Esophagus muscularis mucosa (tissue), 4 donors: ENCODE results near the gene TDRD1. TPM values are rescaled to one million over a fixed set of nuclear protein-coding genes. Genes with fewer than 3 reads are reported as not detected.

Source experiments
- DNase-seq: peaks from one replicate; pipeline ENCODE4 v3.0.0-alpha.2; 2017; ENCODE audit errors: extremely low spot score
- H3K27ac ChIP-seq, 4 donors: fragments of 200-600 bp; sonication (generic); replicated peaks in 1 of 4; 1 replicate in 3 of 4; 2 replicates in 1 of 4; pipeline ENCODE4 v1.5.1; 2016 to 2019; ENCODE audit warnings: mild to moderate bottlenecking in 1 of 4
- H3K27me3 ChIP-seq, 4 donors: fragments of 200-600 bp; sonication (generic); one replicate each; pipeline versions ENCODE4 v1.5.1 to v1.6.0; 2016 to 2019
- H3K36me3 ChIP-seq, 4 donors: fragments of 200-600 bp; sonication (generic); one replicate each; pipeline ENCODE4 v1.5.1; 2016 to 2019
- H3K4me1 ChIP-seq, 4 donors: fragments of 200-600 bp; sonication (generic); one replicate each; pipeline ENCODE4 v1.5.1; 2016 to 2019
- H3K4me3 ChIP-seq, 4 donors: fragments of 200-600 bp; sonication (generic); 1 replicate in 2 of 4; 2 replicates in 2 of 4; pipeline ENCODE4 v1.5.1; 2016 to 2019; ENCODE audit warnings: mild to moderate bottlenecking in 4 of 4, moderate library complexity in 1 of 4
- H3K9me3 ChIP-seq, 4 donors: fragments of 200-600 bp; sonication (generic); 1 replicate in 3 of 4; 2 replicates in 1 of 4; pipeline ENCODE4 v1.5.1; 2016 to 2019
- EP300 ChIP-seq: sonication (generic); formaldehyde crosslinking; IDR thresholded peaks from one replicate; pipeline ENCODE4 v1.6.1; 2017; ENCODE audit warnings: antibody characterized with exemption
- POLR2A ChIP-seq: fragments of 450-650 bp; IDR thresholded peaks from one replicate; pipeline ENCODE4 v1.6.1; 2017; ENCODE audit warnings: antibody characterized with exemption, moderate library complexity, mild to moderate bottlenecking, low read depth
- POLR2AphosphoS5 ChIP-seq, 2 donors: sonication (generic); formaldehyde crosslinking; IDR thresholded peaks; one replicate each; pipeline ENCODE4 v1.6.1; 2017; ENCODE audit warnings: antibody characterized with exemption in 2 of 2
- WGBS: methylation state at CpG from one replicate; pipeline ENCODE4 v1.1.5; 2018; 5-methylcytosine and 5-hydroxymethylcytosine counted together
- intact Hi-C: fragments of 100-400 bp; cut with DNase I; formaldehyde crosslinking; loops from one replicate; pipeline ENCODE4 v1.15.1; 2023
- total RNA-seq, 4 donors: library from RNA; depleted of rRNA; stranded (reverse); fragments of >200 nt; gene quantifications; one replicate each; pipeline versions ENCODE4 v1.1.0 to v1.2.1, GENCODE V29; 2016
- TF ChIP-seq, protein P1 (sequence below), 3 experiments: fragments of 200-600 bp in 2 of 3; fragments of 450-650 bp in 1 of 3; sonication (generic) in 2 of 3; IDR thresholded peaks; one replicate each; pipeline ENCODE4 v1.5.1; 2017 to 2019; ENCODE audit warnings: antibody characterized with exemption in 3 of 3, mild to moderate bottlenecking in 2 of 3, moderate library complexity in 1 of 3

TDRD1 gene
- total RNA-seq, 4 donors from 2014 or later, result 0.11 to 0.42 (median 0.13) TPM; not detected in 1

DNA sequence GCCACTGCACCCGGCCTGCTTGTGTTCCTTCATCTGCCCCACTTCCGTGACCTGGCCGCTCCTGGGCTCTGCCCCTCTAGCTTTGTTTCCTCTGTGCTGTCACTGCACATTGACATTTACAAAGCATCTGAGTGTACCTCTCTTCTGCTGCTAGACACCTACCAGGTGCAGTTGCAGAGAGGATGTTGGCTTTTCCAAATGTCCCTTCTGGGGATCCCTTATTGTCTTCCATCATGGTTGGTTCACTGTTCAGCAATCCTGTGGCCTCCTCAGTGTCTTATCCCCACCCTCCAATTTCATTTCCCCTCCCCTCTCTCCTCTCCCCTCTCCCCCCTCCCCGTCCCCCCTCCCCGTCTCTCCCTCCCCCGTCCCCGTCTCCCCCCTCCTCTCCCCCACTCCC lies 73.7 kb downstream of the TDRD1 start:
- no peak overlapping the region for H3K4me3 ChIP-seq
- peaks cover 0 to 7% (median 3%) of the 10 kb centered on the region in 4 donors for H3K4me1 ChIP-seq
- H3K27me3 ChIP-seq, result peaks cover 0 to 7% (median 0%) of the 10 kb centered on the region in 4 donors
- TF ChIP-seq, protein P1, sequence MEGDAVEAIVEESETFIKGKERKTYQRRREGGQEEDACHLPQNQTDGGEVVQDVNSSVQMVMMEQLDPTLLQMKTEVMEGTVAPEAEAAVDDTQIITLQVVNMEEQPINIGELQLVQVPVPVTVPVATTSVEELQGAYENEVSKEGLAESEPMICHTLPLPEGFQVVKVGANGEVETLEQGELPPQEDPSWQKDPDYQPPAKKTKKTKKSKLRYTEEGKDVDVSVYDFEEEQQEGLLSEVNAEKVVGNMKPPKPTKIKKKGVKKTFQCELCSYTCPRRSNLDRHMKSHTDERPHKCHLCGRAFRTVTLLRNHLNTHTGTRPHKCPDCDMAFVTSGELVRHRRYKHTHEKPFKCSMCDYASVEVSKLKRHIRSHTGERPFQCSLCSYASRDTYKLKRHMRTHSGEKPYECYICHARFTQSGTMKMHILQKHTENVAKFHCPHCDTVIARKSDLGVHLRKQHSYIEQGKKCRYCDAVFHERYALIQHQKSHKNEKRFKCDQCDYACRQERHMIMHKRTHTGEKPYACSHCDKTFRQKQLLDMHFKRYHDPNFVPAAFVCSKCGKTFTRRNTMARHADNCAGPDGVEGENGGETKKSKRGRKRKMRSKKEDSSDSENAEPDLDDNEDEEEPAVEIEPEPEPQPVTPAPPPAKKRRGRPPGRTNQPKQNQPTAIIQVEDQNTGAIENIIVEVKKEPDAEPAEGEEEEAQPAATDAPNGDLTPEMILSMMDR (IDR thresholded peaks at IDR 0.05), result no peak
- TF ChIP-seq EP300 (no peak), POLR2A (no peak), POLR2AphosphoS5 (IDR thresholded peaks at IDR 0.05) (no peak)
- no peak for DNase-seq
- no peak overlapping the region for H3K27ac ChIP-seq
- H3K9me3 ChIP-seq, result no peaks in the 10 kb centered on the region
- WGBS, result 97% methylated on average over 3 of the region's 7 CpGs
- intact Hi-C loops, result no loop called here
- H3K36me3 ChIP-seq, result no peaks in the 10 kb centered on the region

DNA sequence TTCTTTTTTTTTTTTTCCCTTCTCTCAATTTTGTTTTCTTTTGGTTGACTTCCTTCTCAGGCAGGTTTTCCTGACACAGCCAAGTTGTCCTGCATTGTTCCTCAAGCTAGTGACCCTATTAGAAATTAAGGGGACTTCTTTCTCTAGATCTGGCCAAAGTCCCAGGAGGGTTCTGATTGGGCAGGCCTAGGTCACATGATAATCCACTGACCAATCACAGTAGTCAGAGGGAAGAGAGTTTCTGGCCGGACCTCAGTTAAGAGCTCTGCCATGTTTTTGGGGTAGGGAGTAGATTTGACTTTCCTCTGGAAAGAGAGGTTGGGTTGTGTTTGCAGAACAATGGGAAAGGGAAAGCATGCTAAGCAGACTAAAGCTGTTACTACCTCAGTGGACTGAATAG lies 76.1 kb downstream of the TDRD1 start:
- intact Hi-C loops, result no loop called here
- peaks cover 0 to 9% (median 5%) of the 10 kb centered on the region in 4 donors for H3K4me1 ChIP-seq
- H3K9me3 ChIP-seq, result no peaks in the 10 kb centered on the region
- 100% methylated on average over 1 of the region's 1 CpG for WGBS
- no peak overlapping the region for H3K4me3 ChIP-seq
- H3K27me3 ChIP-seq, result peaks cover 0 to 7% (median 0%) of the 10 kb centered on the region in 4 donors
- no peak overlapping the region for H3K27ac ChIP-seq
- DNase-seq, result no peak
- H3K36me3 ChIP-seq, result no peaks in the 10 kb centered on the region
- no peak for TF ChIP-seq POLR2A
- no peak for TF ChIP-seq POLR2AphosphoS5 (IDR thresholded peaks at IDR 0.05)
- TF ChIP-seq EP300, result no peak
- TF ChIP-seq, protein P1 (IDR thresholded peaks at IDR 0.05), result no peak

- no peak overlapping the region for H3K4me3 ChIP-seq
- intact Hi-C loops, result no loop called here
- WGBS, result 90% methylated on average over 12 of the region's 12 CpGs
- TF ChIP-seq POLR2AphosphoS5 (IDR thresholded peaks at IDR 0.05) (no peak), POLR2A (no peak), EP300 (no peak)
- TF ChIP-seq, protein P1 (IDR thresholded peaks at IDR 0.05), result no peak
- H3K36me3 ChIP-seq, result no peaks in the 10 kb centered on the region
- no peak overlapping the region for H3K27ac ChIP-seq
- H3K4me1 ChIP-seq, result peaks cover 0 to 14% (median 9%) of the 10 kb centered on the region in 4 donors
- no peaks in the 10 kb centered on the region for H3K9me3 ChIP-seq
- peaks cover 0 to 3% (median 0%) of the 10 kb centered on the region in 4 donors for H3K27me3 ChIP-seq
- DNase-seq, result no peak
Measured at GRCh38 chr10:114256008-114256765, 77.0 kb downstream of the TDRD1 start.

- TF ChIP-seq POLR2AphosphoS5 (IDR thresholded peaks at IDR 0.05), result no peak
- no peak for TF ChIP-seq EP300
- TF ChIP-seq, protein P1 (IDR thresholded peaks at IDR 0.05), result no peak
- TF ChIP-seq POLR2A, result no peak
- no peaks in the 10 kb centered on the region for H3K36me3 ChIP-seq
- WGBS, result 71% methylated on average over 3 of the region's 3 CpGs
- no peaks in the 10 kb centered on the region for H3K9me3 ChIP-seq
- intact Hi-C loops, result no loop called here
- no peak for DNase-seq
- peaks cover 0 to 16% (median 11%) of the 10 kb centered on the region in 4 donors for H3K4me1 ChIP-seq
- no peak overlapping the region for H3K27ac ChIP-seq
- no peak overlapping the region for H3K4me3 ChIP-seq
- no peaks in the 10 kb centered on the region for H3K27me3 ChIP-seq
Measured at GRCh38 chr10:114256822-114257221, 77.7 kb downstream of the TDRD1 start.
